DOHH2 (cell line): ENCODE data around the gene ADAMTS16.

ENCODE experiments used
- H3F3A ChIP-seq: fragments of 200-600 bp; sonication (generic), shearing (Covaris generic); 2 replicates; pipeline ENCODE4 v1.6.0; 2016; ENCODE audit warnings: antibody characterized with exemption, mild to moderate bottlenecking; ENCODE audit not compliant: control insufficient read depth, insufficient read depth
- H3K27ac ChIP-seq: fragments of 200-600 bp; sonication (generic); 2 replicates; pipeline ENCODE4 v1.5.1; 2014; ENCODE audit warnings: low read depth, mild to moderate bottlenecking, low read length, moderate library complexity
- H3K27me3 ChIP-seq: fragments of 200-600 bp; sonication (generic); 2 replicates; pipeline ENCODE4 v1.6.1; 2014; ENCODE audit warnings: mild to moderate bottlenecking, low read length, mixed read lengths; ENCODE audit not compliant: control insufficient read depth
- H3K36me3 ChIP-seq: fragments of 200-600 bp; sonication (generic); 2 replicates; pipeline ENCODE4 v1.6.1; 2014; ENCODE audit warnings: mild to moderate bottlenecking, low read length, moderate library complexity, mixed read lengths; ENCODE audit not compliant: control insufficient read depth
- H3K4me1 ChIP-seq: fragments of 200-600 bp; sonication (generic); 2 replicates; pipeline ENCODE4 v1.6.1; 2014; ENCODE audit warnings: mild to moderate bottlenecking, low read length, mixed read lengths; ENCODE audit not compliant: control insufficient read depth
- H3K4me2 ChIP-seq: fragments of 200-600 bp; sonication (generic); 2 replicates; pipeline ENCODE4 v1.6.0; 2014; ENCODE audit warnings: mild to moderate bottlenecking, low read length, moderate library complexity
- H3K4me3 ChIP-seq: fragments of 200-600 bp; sonication (generic); 2 replicates; pipeline ENCODE4 v1.5.1; 2014; ENCODE audit warnings: mild to moderate bottlenecking, low read length, mixed read lengths
- H3K79me2 ChIP-seq: fragments of 200-600 bp; sonication (generic); 2 replicates; pipeline ENCODE4 v1.6.1; 2014; ENCODE audit warnings: mild to moderate bottlenecking, low read length, mixed read lengths; ENCODE audit not compliant: control insufficient read depth
- H3K9me2 ChIP-seq: fragments of 200-600 bp; sonication (generic); replicated peaks from 2 replicates; pipeline ENCODE4 v1.6.1; 2014; ENCODE audit warnings: mild to moderate bottlenecking, low read length, mixed read lengths; ENCODE audit not compliant: control insufficient read depth
- H3K9me3 ChIP-seq: fragments of 200-600 bp; sonication (generic); 2 replicates; pipeline ENCODE4 v1.6.1; 2014; ENCODE audit warnings: antibody characterized with exemption, low read length, mixed read lengths; ENCODE audit not compliant: control insufficient read depth, insufficient read depth
- H4K20me1 ChIP-seq: fragments of 200-600 bp; sonication (generic); 2 replicates; pipeline ENCODE4 v1.6.0; 2014; ENCODE audit warnings: low read depth, mild to moderate bottlenecking, antibody characterized with exemption, low read length, moderate library complexity; ENCODE audit not compliant: control insufficient read depth, insufficient read depth
- CTCF ChIP-seq: fragments of 200-600 bp; sonication (generic); IDR thresholded peaks from one replicate; pipeline ENCODE4 v1.5.1; 2014; ENCODE audit warnings: antibody characterized with exemption, mild to moderate bottlenecking, low read depth, low read length; ENCODE audit not compliant: poor library complexity, severe bottlenecking
- EZH2phosphoT487 ChIP-seq: fragments of 200-600 bp; sonication (generic); IDR thresholded peaks from 2 replicates; pipeline ENCODE4 v1.6.1; 2017; ENCODE audit warnings: borderline replicate concordance, mild to moderate bottlenecking, antibody characterized with exemption, low read length, moderate library complexity, mixed read lengths

Gene ADAMTS16

GRCh38 chr5:5250758-5251157, 110.6 kb downstream of the ADAMTS16 start:
- no peaks in the 10 kb centered on the region for H3K36me3 ChIP-seq
- TF ChIP-seq CTCF, result no peak
- no peak for TF ChIP-seq EZH2phosphoT487
- H3K27ac ChIP-seq, result no peak overlapping the region
- H4K20me1 ChIP-seq, result no peaks in the 10 kb centered on the region
- H3F3A ChIP-seq, result no peaks in the 10 kb centered on the region
- H3K4me1 ChIP-seq, result no peaks in the 10 kb centered on the region
- no peak overlapping the region for H3K4me3 ChIP-seq
- H3K4me2 ChIP-seq, result no peak overlapping the region
- H3K9me3 ChIP-seq, result no peaks in the 10 kb centered on the region
- H3K79me2 ChIP-seq, result no peaks in the 10 kb centered on the region
- no peaks in the 10 kb centered on the region for H3K9me2 ChIP-seq
- no peaks in the 10 kb centered on the region for H3K27me3 ChIP-seq

- TF ChIP-seq CTCF (no peak), EZH2phosphoT487 (no peak)
Observed at GRCh38 chr5:5252106-5252505, 112.0 kb downstream of the ADAMTS16 start.

DNA sequence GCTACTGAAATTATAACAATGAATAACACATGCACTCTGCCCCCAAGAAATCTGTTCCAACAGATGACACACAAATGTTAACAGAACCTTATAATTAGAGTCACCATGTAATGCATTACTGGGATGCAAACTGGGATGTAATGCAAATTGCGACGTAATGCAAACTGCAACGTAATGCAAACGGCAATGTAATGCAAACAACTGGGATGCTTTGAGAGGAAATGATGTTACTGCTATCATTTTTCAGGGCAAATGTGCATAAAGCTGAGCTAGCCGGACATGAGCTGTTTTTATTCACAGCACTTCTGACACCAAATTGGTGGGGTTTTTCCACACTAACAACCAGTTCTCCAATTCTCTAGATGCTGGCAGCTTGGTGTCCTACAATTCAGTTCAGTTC, 117.2 kb downstream of the ADAMTS16 start:
- Histone ChIP-seq H3K9me2 (no peaks in the 10 kb centered on the region), H3K4me1 (no peaks in the 10 kb centered on the region), H3F3A (no peaks in the 10 kb centered on the region), H3K79me2 (no peaks in the 10 kb centered on the region), H4K20me1 (no peaks in the 10 kb centered on the region), H3K4me3 (no peak overlapping the region), H3K4me2 (no peak overlapping the region), H3K27me3 (no peaks in the 10 kb centered on the region), H3K27ac (no peak overlapping the region), H3K36me3 (no peaks in the 10 kb centered on the region), H3K9me3 (no peaks in the 10 kb centered on the region)
- TF ChIP-seq CTCF (no peak), EZH2phosphoT487 (no peak)

More at GRCh38 chr5:5252106-5252505, 112.0 kb downstream of the ADAMTS16 start:
- Histone ChIP-seq H3K4me2 (no peak overlapping the region), H3K9me3 (no peaks in the 10 kb centered on the region), H3K4me3 (no peak overlapping the region), H4K20me1 (no peaks in the 10 kb centered on the region), H3K79me2 (no peaks in the 10 kb centered on the region), H3K27ac (no peak overlapping the region), H3K27me3 (no peaks in the 10 kb centered on the region), H3F3A (no peaks in the 10 kb centered on the region), H3K9me2 (no peaks in the 10 kb centered on the region), H3K4me1 (no peaks in the 10 kb centered on the region), H3K36me3 (no peaks in the 10 kb centered on the region)

DNA sequence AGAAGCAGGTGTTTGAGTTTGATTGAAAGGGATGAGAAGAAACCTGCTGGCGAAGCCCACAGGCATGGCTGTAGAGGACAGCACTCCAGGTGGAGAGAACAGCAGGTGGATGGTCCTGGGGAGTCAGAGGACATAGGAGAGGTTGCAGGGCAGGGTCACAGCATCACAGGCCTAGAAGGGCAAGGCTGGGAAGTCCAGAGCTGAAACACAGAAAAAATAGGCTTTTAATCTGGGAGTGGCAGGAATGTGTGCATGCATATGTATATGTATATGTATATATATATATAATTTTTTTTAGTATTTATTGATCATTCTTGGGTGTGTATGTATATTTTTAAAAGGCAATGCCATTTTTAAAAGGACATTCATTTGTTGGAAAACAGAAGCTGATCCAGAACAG, 118.4 kb downstream of the ADAMTS16 start:
- Histone ChIP-seq H3K27ac (no peak overlapping the region), H3F3A (no peaks in the 10 kb centered on the region), H4K20me1 (no peaks in the 10 kb centered on the region), H3K9me2 (no peaks in the 10 kb centered on the region), H3K4me3 (no peak overlapping the region), H3K79me2 (no peaks in the 10 kb centered on the region), H3K9me3 (no peaks in the 10 kb centered on the region), H3K36me3 (no peaks in the 10 kb centered on the region), H3K27me3 (no peaks in the 10 kb centered on the region), H3K4me1 (no peaks in the 10 kb centered on the region), H3K4me2 (no peak overlapping the region)
- TF ChIP-seq CTCF (no peak), EZH2phosphoT487 (no peak)
